Measurements from ENCODE around the gene SMG6. TPM values are rescaled to one million over a fixed set of nuclear protein-coding genes. Genes with fewer than 3 reads are reported as not detected.

SMG6 gene
- polyA plus RNA-seq, 1 experiment: 27.3 TPM

DNA sequence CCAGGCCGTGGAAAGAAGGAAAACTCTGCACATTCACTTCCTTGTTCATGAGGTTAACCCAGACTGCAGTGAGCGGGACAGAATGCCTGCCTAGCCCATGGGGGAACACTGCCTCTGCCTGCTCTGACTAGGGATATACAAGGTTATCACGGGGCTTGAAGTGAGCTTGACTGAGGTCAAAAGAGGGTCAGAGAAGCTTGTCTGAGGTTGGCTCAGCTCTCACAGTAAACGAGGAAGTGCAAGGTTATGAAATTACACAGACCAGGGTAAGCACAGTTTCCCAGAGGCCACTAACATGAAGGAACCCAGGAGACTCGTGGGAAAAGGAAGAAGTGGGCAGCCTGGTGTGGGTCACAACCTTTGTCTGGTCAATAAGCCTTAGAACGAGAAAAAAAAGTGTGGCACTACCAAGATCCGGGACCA, 220.0 kb downstream of the SMG6 start:
- Histone ChIP-seq H3K9me3 (ENCODE audit: control insufficient read depth, insufficient read depth, low read length) (no peaks in the 10 kb centered on the region), H3K27me3 (ENCODE audit: control insufficient read depth, insufficient read depth, low read length) (no peaks in the 10 kb centered on the region), H3K27ac (ENCODE audit: low read depth, low read length) (no peak overlapping the region), H3K4me3 (ENCODE audit: low read depth, low read length) (no peak overlapping the region)
- POLR2A ChIA-PET: no interaction called here
- DNase-seq (ENCODE audit: low read depth, low spot score): no peak
- CTCF ChIA-PET: interaction anchor here (0.5 kb wide), 1 partner anchor 1762 kb away, joined by 3 read pairs; the partner anchor contains the start of gene NCBP3
- TF ChIP-seq, protein P1, sequence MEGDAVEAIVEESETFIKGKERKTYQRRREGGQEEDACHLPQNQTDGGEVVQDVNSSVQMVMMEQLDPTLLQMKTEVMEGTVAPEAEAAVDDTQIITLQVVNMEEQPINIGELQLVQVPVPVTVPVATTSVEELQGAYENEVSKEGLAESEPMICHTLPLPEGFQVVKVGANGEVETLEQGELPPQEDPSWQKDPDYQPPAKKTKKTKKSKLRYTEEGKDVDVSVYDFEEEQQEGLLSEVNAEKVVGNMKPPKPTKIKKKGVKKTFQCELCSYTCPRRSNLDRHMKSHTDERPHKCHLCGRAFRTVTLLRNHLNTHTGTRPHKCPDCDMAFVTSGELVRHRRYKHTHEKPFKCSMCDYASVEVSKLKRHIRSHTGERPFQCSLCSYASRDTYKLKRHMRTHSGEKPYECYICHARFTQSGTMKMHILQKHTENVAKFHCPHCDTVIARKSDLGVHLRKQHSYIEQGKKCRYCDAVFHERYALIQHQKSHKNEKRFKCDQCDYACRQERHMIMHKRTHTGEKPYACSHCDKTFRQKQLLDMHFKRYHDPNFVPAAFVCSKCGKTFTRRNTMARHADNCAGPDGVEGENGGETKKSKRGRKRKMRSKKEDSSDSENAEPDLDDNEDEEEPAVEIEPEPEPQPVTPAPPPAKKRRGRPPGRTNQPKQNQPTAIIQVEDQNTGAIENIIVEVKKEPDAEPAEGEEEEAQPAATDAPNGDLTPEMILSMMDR (IDR thresholded peaks at IDR 0.05; ENCODE audit: low read depth, low read length): no peak

DNA sequence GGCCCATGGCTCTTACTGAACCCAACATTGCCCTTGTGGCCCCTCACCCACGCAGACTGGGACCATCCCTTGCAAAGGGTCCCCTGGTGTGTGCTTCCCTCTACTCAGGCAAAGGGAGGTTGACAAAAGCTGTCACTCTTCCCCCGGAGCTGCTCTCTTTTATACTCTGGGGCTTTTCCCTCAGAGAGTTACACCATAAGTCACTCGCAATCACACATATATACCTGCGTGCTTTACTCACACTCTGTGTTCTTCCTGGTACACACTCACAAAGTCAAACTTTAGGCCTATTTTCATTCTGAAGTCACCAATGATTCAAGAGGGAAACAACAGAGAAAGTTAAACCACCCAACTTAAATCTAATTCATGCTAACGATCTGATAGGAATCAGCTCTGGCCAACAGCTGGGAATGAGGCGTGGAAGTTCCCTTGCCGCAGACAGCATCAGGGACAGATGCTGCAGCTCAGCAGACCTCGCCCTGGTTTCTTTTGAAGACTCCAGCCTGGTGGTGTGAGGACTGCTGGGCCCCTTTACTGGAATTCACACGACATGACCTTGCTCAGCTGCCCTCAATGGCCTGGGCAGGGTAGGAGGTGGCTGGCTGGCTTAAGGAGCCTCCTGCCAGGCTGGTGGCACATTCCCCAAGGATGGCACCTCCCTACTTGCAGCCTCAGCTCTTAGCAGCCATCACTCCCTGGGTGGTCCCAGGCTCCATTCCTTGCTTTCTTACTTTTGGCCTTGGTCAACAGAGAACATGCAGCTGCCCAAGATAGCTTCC, 221.4 kb downstream of the SMG6 start:
- POLR2A ChIA-PET: interaction anchor here (1.0 to 2.1 kb wide), 4 partner anchors 9 to 15 kb away, joined by 3 to 11 read pairs (median 8); no protein-coding TSS in a partner anchor

DNA sequence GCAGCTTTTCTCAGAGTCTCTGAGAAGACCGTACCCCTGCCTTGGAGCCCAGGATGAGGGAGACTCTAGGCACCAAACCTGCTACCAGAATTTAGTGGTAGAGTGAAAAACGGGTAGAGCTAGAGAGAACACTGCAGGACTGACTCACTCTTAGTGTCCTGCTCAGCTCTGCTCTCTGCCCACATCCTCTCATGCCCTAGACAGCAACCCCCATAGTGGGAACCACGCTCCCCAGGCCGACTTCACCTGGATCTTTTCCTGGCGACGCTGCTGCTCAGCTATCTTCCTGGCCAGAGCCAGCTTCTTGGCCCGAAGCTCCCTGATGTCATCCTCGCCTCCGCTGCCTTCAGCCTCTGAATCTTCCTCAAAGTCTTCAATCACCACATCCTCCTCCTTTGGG, 222.0 kb downstream of the SMG6 start:
- ChIA-PET POLR2A (interaction anchor here (1.6 to 2.1 kb wide), 3 partner anchors 9 to 15 kb away, joined by 5 to 11 read pairs (median 11); no protein-coding TSS in a partner anchor), CTCF (interaction anchor here (0.6 to 1.8 kb wide), 5 partner anchors 9 to 163 kb away, joined by 3 to 6 read pairs (median 6); no protein-coding TSS in a partner anchor)
- no peaks in the 10 kb centered on the region for H3K27me3 ChIP-seq (ENCODE audit: control insufficient read depth, insufficient read depth, low read length)
- TF ChIP-seq, protein P1 (IDR thresholded peaks at IDR 0.05; ENCODE audit: low read depth, low read length): no peak
- H3K4me3 ChIP-seq (ENCODE audit: low read depth, low read length): no peak overlapping the region
- no peak for DNase-seq (ENCODE audit: low read depth, low spot score)
- H3K9me3 ChIP-seq (ENCODE audit: control insufficient read depth, insufficient read depth, low read length): no peaks in the 10 kb centered on the region
- peak overlapping the region; percentile 75 for H3K27ac ChIP-seq (ENCODE audit: low read depth, low read length)

More for the DNA sequence above, 221.4 kb downstream of the SMG6 start:
- TF ChIP-seq, protein P1 (IDR thresholded peaks at IDR 0.05; ENCODE audit: low read depth, low read length): no peak
- Histone ChIP-seq H3K27me3 (ENCODE audit: control insufficient read depth, insufficient read depth, low read length) (no peaks in the 10 kb centered on the region), H3K27ac (ENCODE audit: low read depth, low read length) (peak overlapping the region; percentile 75), H3K4me3 (ENCODE audit: low read depth, low read length) (no peak overlapping the region), H3K9me3 (ENCODE audit: control insufficient read depth, insufficient read depth, low read length) (no peaks in the 10 kb centered on the region)
- CTCF ChIA-PET: interaction anchor here (0.6 to 1.8 kb wide), 7 partner anchors 9 to 163 kb away, joined by 3 to 6 read pairs (median 6); no protein-coding TSS in a partner anchor
- no peak for DNase-seq (ENCODE audit: low read depth, low spot score)

DNA sequence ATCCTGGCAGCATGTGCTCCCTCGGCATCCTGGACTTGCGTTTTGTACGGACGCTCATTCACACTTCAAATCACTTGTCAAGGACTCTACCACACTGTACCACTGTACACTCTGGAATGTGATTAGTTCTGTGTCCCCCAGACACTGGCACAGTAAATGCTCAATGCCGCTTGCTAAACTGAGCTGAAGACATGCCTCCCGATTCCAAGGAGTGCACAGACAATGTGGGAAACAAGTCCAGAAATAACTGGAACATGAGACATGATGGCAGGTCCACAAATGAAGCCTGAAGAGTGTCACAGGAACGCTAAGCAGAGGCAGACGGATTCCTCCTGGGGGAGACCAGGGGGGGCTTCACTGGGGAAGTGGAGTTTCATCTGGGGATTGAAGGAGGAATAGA, 226.5 kb downstream of the SMG6 start:
- Histone ChIP-seq H3K4me3 (ENCODE audit: low read depth, low read length) (no peak overlapping the region), H3K9me3 (ENCODE audit: control insufficient read depth, insufficient read depth, low read length) (no peaks in the 10 kb centered on the region; the same call in 1 of the 2 replicates), H3K27me3 (ENCODE audit: control insufficient read depth, insufficient read depth, low read length) (no peaks in the 10 kb centered on the region), H3K27ac (ENCODE audit: low read depth, low read length) (peak overlapping the region; percentile 68)
- ChIA-PET POLR2A (no interaction called here), CTCF (no interaction called here)
- TF ChIP-seq, protein P1 (IDR thresholded peaks at IDR 0.05; ENCODE audit: low read depth, low read length): no peak
- no peak for DNase-seq (ENCODE audit: low read depth, low spot score)
